Spleen (tissue), 7 donors: ENCODE measurements around the gene MTCP1.

ENCODE experiments used
- CTCF ChIP-seq, 11 experiments: fragments of 200-600 bp in 7 of 11; fragments of 450-650 bp in 4 of 11; sonication (generic) in 4 of 11; IDR thresholded peaks in 8 of 11; conservative IDR thresholded peaks in 3 of 11; 1 replicate in 7 of 11; 2 replicates in 4 of 11; pipeline versions ENCODE4 v1.4.0 to v1.8.0; 2016 to 2021; ENCODE audit warnings: antibody characterized with exemption in 11 of 11, inconsistent platforms in 4 of 11, mild to moderate bottlenecking in 1 of 11
- POLR2A ChIP-seq, 3 donors: fragments of 450-650 bp; IDR thresholded peaks; one replicate each; pipeline ENCODE4 v1.5.1; 2017; ENCODE audit warnings: antibody characterized with exemption in 3 of 3, mild to moderate bottlenecking in 1 of 3
- POLR2AphosphoS5 ChIP-seq, 3 donors: sonication (generic); formaldehyde crosslinking; IDR thresholded peaks; one replicate each; pipeline ENCODE4 v1.5.1; 2017; ENCODE audit warnings: antibody characterized with exemption in 3 of 3
- donor health status: DM: no; HTN: no; CAD: no; lungs with moderate emphysema.
- donor health status: DM: no; HTN: no; CAD: no.
- donor health status: DM: no; HTN: no; CAD: no.

- TF ChIP-seq CTCF (IDR thresholded peaks at IDR 0.05 in 8 of 11, conservative IDR thresholded peaks at IDR 0.05 in 3 of 11) (no peak), POLR2A (IDR thresholded peaks at IDR 0.05) (no peak), POLR2AphosphoS5 (IDR thresholded peaks at IDR 0.05) (no peak)
These were observed 46.8 kb downstream of the MTCP1 start for GRCh38 chrX:155023907-155024833.
